SU-DHL-6 (cell line): ENCODE results near the gene ITGAV.

Experiments
- H2AFZ ChIP-seq: fragments of 200-600 bp; sonication (generic); 2 replicates; pipeline ENCODE4 v1.6.1; 2014; ENCODE audit warnings: low read depth, mild to moderate bottlenecking, moderate library complexity, mixed read lengths, antibody characterized with exemption, low read length; ENCODE audit not compliant: severe bottlenecking
- H3F3A ChIP-seq: fragments of 200-600 bp; shearing (Covaris generic); 2 replicates; pipeline ENCODE4 v1.6.0; 2016; ENCODE audit warnings: antibody characterized with exemption, mild to moderate bottlenecking; ENCODE audit not compliant: insufficient read depth
- H3K27ac ChIP-seq: fragments of 200-600 bp; sonication (generic); 2 replicates; pipeline ENCODE4 v1.5.1; 2016; ENCODE audit warnings: low read depth, mild to moderate bottlenecking, low read length, moderate library complexity, mixed read lengths
- H3K27me3 ChIP-seq: fragments of 200-600 bp; sonication (generic), shearing (Covaris generic); 2 replicates; pipeline ENCODE4 v1.6.0; 2014; ENCODE audit warnings: mild to moderate bottlenecking, low read length
- H3K36me3 ChIP-seq: fragments of 200-600 bp; sonication (generic); 2 replicates; pipeline ENCODE4 v1.6.1; 2014; ENCODE audit warnings: mild to moderate bottlenecking, low read length, mixed read lengths
- H3K4me2 ChIP-seq: fragments of 300-600, 200-600 bp; shearing (Covaris generic), sonication (generic); 2 replicates; pipeline ENCODE4 v1.6.0; 2014; ENCODE audit warnings: low read length, low read depth, mild to moderate bottlenecking; ENCODE audit not compliant: poor library complexity, severe bottlenecking
- H3K4me3 ChIP-seq: fragments of 200-600 bp; sonication (generic); 2 replicates; pipeline ENCODE4 v1.5.1; 2014; ENCODE audit warnings: antibody characterized with exemption, low read length, mild to moderate bottlenecking, mixed read lengths; ENCODE audit not compliant: insufficient read depth, poor library complexity, severe bottlenecking
- H3K79me2 ChIP-seq: fragments of 200-600 bp; sonication (generic); 2 replicates; pipeline ENCODE4 v1.6.1; 2014; ENCODE audit warnings: mild to moderate bottlenecking, low read length, moderate library complexity; ENCODE audit not compliant: insufficient read depth
- H3K9ac ChIP-seq: fragments of 200-600 bp; sonication (generic); 2 replicates; pipeline ENCODE4 v1.7.0; 2014; ENCODE audit warnings: mild to moderate bottlenecking, low read length
- H3K9me2 ChIP-seq: fragments of 200-600 bp; sonication (generic); replicated peaks from 2 replicates; pipeline ENCODE4 v1.6.1; 2014; ENCODE audit warnings: low read length; ENCODE audit not compliant: insufficient read depth
- H3K9me3 ChIP-seq: fragments of 200-600 bp; sonication (generic); 2 replicates; pipeline ENCODE4 v1.6.1; 2014; ENCODE audit warnings: low read length, mixed read lengths; ENCODE audit not compliant: insufficient read depth
- H4K20me1 ChIP-seq: fragments of 200-600 bp; sonication (generic); 2 replicates; pipeline ENCODE4 v1.6.1; 2014; ENCODE audit warnings: low read depth, mild to moderate bottlenecking, antibody characterized with exemption, low read length, moderate library complexity, mixed read lengths
- EZH2phosphoT487 ChIP-seq: fragments of 200-600 bp; sonication (generic), shearing (Covaris generic); conservative IDR thresholded peaks from 2 replicates; pipeline ENCODE4 v1.6.1; 2018; ENCODE audit warnings: mild to moderate bottlenecking, antibody characterized with exemption, low read length, moderate library complexity, mixed read lengths
- TF ChIP-seq, protein P1 (sequence below): fragments of 200-600 bp; sonication (generic); IDR thresholded peaks from one replicate; pipeline ENCODE4 v1.5.1; 2017; ENCODE audit warnings: antibody characterized with exemption, mild to moderate bottlenecking, low read length, moderate library complexity; ENCODE audit not compliant: insufficient read depth, poor library complexity, severe bottlenecking

The ITGAV gene

DNA sequence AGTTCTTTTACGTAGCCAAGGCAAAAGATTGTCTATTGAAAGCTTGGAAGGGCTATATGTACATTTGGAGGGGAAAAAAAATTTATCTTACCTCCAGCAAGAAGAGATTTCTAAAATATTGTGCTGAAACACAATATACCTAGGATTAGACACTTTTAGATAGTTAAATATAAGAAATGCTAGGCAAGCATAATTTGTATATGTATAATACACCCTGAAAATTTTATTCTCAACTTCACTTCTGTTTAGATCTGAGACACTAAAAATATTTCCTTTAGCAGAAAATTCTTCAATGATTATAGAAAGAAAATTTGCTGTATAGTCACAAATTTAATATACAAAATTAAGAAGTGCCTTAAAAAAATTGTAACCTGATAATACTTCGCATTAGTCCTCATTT is 42.6 kb downstream of the ITGAV start:
- Histone ChIP-seq H3K9me3 (no peaks in the 10 kb centered on the region), H3K36me3 (peaks cover 2% of the 10 kb centered on the region; the same call in 1 of the 2 replicates), H2AFZ (no peak overlapping the region), H3K9ac (no peak overlapping the region), H3K27ac (no peak overlapping the region), H3K4me3 (no peak overlapping the region), H3K79me2 (no peaks in the 10 kb centered on the region), H4K20me1 (no peaks in the 10 kb centered on the region), H3K27me3 (no peaks in the 10 kb centered on the region), H3K4me2 (no peak overlapping the region), H3F3A (no peaks in the 10 kb centered on the region), H3K9me2 (no peaks in the 10 kb centered on the region)
- TF ChIP-seq, protein P1, sequence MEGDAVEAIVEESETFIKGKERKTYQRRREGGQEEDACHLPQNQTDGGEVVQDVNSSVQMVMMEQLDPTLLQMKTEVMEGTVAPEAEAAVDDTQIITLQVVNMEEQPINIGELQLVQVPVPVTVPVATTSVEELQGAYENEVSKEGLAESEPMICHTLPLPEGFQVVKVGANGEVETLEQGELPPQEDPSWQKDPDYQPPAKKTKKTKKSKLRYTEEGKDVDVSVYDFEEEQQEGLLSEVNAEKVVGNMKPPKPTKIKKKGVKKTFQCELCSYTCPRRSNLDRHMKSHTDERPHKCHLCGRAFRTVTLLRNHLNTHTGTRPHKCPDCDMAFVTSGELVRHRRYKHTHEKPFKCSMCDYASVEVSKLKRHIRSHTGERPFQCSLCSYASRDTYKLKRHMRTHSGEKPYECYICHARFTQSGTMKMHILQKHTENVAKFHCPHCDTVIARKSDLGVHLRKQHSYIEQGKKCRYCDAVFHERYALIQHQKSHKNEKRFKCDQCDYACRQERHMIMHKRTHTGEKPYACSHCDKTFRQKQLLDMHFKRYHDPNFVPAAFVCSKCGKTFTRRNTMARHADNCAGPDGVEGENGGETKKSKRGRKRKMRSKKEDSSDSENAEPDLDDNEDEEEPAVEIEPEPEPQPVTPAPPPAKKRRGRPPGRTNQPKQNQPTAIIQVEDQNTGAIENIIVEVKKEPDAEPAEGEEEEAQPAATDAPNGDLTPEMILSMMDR, result no peak
- no peak for TF ChIP-seq EZH2phosphoT487

DNA sequence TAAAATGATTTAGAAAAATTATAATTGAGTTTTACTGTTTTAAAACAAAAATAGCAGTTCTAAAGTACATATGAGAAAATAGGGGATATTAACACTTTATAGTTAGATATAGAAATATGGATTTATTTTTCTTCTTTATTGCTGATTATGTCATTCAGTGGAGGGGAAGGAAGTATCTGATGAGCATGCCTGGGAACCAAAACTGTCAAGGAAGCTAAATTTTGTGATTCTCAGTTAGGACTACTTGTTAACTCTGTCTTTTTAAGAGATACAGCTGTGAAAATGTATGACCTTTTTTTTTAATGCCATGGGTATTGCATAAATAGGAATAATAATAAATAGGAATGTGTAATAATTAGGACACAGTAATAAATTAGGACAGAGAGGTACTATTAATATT is 44.8 kb downstream of the ITGAV start:
- TF ChIP-seq EZH2phosphoT487, result no peak
- TF ChIP-seq, protein P1, result no peak
- no peak overlapping the region for H3K4me2 ChIP-seq

DNA sequence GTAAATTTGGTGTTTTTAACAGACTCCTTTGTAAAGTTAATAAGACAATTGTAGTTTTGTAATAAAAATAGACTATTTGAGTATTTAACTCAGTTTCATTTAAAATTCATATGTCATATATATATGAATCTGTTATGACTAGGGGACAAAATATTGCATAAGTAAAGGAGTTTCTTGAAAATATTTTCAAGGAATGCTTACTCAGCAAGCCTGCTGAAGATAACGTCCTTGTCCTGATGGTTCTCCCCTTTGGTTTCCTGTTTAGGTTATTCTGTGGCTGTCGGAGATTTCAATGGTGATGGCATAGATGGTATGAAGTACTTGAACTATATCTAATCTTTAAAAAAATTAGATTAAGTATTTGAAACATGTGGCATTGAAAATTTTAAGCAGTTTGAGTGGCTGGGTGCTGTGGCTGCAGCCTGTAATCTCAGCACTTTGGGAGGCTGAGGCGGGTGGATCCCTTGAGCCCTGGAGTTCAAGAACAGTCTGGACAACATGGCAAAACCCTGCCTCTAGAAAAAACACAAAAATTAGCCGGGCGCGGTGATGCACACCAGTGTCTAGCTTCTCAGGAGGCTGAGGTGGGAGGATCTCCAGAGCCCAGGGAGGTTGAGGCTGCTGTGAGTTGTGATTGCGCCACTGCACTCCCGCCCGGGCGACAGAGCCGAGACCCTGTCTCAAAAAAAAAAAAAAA is 47.1 kb downstream of the ITGAV start:
- Histone ChIP-seq H3K4me2 (no peak overlapping the region), H4K20me1 (no peaks in the 10 kb centered on the region), H2AFZ (no peak overlapping the region), H3K9ac (no peak overlapping the region), H3K27me3 (no peaks in the 10 kb centered on the region), H3K36me3 (no peaks in the 10 kb centered on the region), H3K9me2 (no peaks in the 10 kb centered on the region), H3K79me2 (no peaks in the 10 kb centered on the region), H3F3A (no peaks in the 10 kb centered on the region), H3K9me3 (no peaks in the 10 kb centered on the region), H3K4me3 (no peak overlapping the region), H3K27ac (no peak overlapping the region)
- TF ChIP-seq, protein P1, result no peak
- no peak for TF ChIP-seq EZH2phosphoT487

More for the DNA sequence above, 44.8 kb downstream of the ITGAV start:
- Histone ChIP-seq H2AFZ (no peak overlapping the region), H3K9me2 (no peaks in the 10 kb centered on the region), H3K4me3 (no peak overlapping the region), H3K9me3 (no peaks in the 10 kb centered on the region), H3K27me3 (no peaks in the 10 kb centered on the region), H3K36me3 (peaks cover 2% of the 10 kb centered on the region; the same call in 1 of the 2 replicates), H3K9ac (no peak overlapping the region), H3K79me2 (no peaks in the 10 kb centered on the region), H3K27ac (no peak overlapping the region), H3F3A (no peaks in the 10 kb centered on the region), H4K20me1 (no peaks in the 10 kb centered on the region)
